Stimulated activated CD8-positive, alpha-beta memory T cell treated with anti-CD3 and anti-CD28 coated beads, Interleukin-4, amount 100 ng/mL, for 48 hours (primary cell): Measurements from ENCODE around the gene GDA.
"Not testable (repeated sequence)": the region's sequence is repeated elsewhere in the genome, so short reads cannot be mapped to it uniquely, and the experiment has no call there.

Experiments used
- DNase-seq: peaks from one replicate; pipeline ENCODE4 v3.0.0-alpha.2; 2020

The GDA gene

GRCh38 chr9:72289401-72289800 lies 140.2 kb downstream of the GDA start:
- no peak for DNase-seq

DNA sequence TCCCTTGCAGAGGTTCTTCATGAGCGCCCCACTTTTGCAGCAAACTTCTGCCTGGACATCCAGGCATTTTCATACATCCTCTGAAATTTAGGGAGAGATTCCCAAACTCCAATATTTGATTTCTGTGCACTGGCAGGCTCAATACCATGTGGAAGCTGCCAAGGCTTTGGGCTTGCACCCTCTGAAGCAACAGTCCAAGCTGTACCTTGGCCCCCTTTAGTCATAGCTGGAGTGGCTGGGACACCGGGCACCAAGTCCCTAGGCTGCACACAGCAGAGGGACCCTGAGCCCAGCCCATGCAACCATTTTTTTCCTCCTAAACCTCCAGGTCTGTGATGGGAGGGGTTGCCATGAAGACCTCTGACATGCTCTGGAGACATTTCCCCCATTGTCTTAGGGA lies 141.1 kb downstream of the GDA start:
- DNase-seq: no peak

GRCh38 chr9:72291576-72291975 lies 142.3 kb downstream of the GDA start:
- not testable (repeated sequence) for DNase-seq

GRCh38 chr9:72292256-72292682 lies 143.0 kb downstream of the GDA start:
- no peak for DNase-seq

DNA sequence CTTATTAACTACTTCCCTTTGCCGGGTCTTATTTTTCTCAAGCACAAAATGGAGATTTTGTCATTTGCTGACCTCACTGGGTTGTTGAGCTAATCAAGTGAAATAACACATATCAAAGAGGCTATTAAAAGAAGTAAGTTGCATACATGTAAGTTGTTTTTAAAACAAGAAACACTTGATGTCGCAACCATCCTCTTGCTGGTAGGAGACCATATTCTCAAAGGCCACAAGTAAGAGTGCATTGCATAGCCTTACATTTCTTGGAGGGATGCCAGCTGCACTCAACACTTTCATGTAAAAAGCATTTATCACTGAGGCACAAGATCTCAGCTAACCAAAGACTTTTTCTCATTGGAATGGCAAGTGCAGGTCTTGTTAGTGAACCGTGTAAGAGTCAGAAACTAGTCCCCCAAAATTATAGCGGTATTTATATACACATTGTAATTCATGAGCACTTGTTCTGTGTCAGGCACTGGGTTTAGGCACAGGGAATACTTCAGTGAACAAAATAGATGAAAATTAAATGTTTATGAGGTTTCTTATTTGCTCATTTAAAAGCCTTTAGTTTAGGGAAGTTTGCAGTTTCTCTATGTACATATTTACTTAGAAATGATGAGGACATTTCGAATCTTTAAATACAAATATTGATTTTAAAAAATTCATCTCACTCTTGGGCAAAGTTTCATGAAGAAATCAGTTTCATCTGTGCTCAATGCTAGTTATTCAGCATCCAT lies 143.8 kb downstream of the GDA start:
- DNase-seq: no peak

- DNase-seq: no peak
Measured at GRCh38 chr9:72294936-72295335, 145.7 kb downstream of the GDA start.

- no peak for DNase-seq
Measured at GRCh38 chr9:72297516-72297915, 148.3 kb downstream of the GDA start.

DNA sequence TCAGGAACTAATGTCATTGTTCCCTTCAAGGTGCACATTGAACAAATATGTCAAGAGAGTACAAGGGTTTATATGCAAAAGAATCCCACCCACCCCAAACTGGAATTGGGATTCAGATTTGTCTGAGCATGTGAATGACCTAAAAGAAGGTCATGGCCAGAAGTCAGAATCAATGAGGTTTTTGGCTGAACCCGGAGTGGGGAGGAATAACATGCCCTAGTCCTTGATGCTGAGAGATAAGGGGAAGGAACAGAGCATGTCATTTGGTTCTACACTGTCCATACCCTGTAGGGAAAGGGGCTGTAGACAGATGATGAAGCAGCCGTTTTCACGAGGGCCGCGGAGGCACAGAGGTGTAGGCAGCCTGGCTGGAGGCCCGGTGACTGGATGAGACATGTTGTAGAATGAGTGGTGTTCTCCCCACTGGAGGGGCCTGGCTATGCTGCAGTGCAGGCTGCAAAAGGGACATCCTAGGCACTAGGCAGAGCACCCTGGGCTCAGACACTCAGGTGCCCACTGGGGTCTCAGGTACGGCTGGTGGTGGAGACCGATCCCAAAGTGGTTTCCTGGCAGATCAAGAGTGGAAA lies 149.9 kb downstream of the GDA start:
- no peak for DNase-seq

- no peak for DNase-seq
Measured at GRCh38 chr9:72300873-72301272, 151.6 kb downstream of the GDA start.
